ENCODE measurements around the gene ASTN2.

DNA sequence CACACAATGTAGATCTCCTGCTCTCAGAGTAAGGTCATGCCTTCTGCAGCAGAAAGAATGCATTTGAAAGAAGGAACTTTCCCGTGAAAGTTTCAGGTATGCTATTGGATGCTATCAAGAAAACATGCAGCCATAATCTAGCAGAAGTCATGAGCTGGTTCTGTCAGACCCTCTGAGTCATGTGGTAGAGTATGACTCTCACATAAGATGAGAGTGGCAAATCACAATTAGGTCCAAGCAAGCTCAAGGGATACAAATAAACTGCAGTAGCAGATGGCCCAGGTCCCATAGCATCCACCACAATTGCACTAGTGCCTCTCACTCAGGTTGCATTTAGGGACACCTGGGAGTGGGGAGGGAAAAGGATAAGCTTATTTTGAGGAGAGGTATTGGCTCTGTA lies 292.8 kb downstream of the ASTN2 start:
- TF ChIP-seq POLR2A (IDR thresholded peaks at IDR 0.05), result no peak
- TF ChIP-seq, protein P1, sequence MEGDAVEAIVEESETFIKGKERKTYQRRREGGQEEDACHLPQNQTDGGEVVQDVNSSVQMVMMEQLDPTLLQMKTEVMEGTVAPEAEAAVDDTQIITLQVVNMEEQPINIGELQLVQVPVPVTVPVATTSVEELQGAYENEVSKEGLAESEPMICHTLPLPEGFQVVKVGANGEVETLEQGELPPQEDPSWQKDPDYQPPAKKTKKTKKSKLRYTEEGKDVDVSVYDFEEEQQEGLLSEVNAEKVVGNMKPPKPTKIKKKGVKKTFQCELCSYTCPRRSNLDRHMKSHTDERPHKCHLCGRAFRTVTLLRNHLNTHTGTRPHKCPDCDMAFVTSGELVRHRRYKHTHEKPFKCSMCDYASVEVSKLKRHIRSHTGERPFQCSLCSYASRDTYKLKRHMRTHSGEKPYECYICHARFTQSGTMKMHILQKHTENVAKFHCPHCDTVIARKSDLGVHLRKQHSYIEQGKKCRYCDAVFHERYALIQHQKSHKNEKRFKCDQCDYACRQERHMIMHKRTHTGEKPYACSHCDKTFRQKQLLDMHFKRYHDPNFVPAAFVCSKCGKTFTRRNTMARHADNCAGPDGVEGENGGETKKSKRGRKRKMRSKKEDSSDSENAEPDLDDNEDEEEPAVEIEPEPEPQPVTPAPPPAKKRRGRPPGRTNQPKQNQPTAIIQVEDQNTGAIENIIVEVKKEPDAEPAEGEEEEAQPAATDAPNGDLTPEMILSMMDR (IDR thresholded peaks at IDR 0.05), result no peak
